Daoy (cell line): ENCODE measurements around the gene CALHM4. TPM values are rescaled to one million over a fixed set of nuclear protein-coding genes. Genes with fewer than 3 reads are reported as not detected.

Experiments
- DNase-seq: peaks from one replicate; pipeline ENCODE4 v3.0.0-alpha.2; 2015; ENCODE audit warnings: low read depth
- total RNA-seq: library from RNA; depleted of rRNA; stranded (reverse); fragments of >200 nt; shearing (Covaris generic); gene quantifications from 2 replicates; pipeline ENCODE4 v1.2.3, GENCODE V29; 2014

Gene CALHM4
- total RNA-seq, 1 experiment from 2014 or later = not detected

- DNase-seq = peak; percentile 39
These were observed 17.3 kb upstream of the CALHM4 start for GRCh38 chr6:116536216-116536621.

- no peak for DNase-seq
These were observed 11.1 kb upstream of the CALHM4 start for GRCh38 chr6:116542426-116542825.

GRCh38 chr6:116543149-116543548, 10.4 kb upstream of the CALHM4 start:
- no peak for DNase-seq

GRCh38 chr6:116545651-116546050, 7.9 kb upstream of the CALHM4 start, which contains the start of gene TRAPPC3L:
TRAPPC3L (minus strand) TSS chr6:116545684; CDS start chr6:116545514, 170 bp downstream.
- no peak for DNase-seq

- no peak for DNase-seq
These were observed 6.2 kb upstream of the CALHM4 start for GRCh38 chr6:116547358-116547757.

GRCh38 chr6:116550796-116551195, 2.8 kb upstream of the CALHM4 start:
- DNase-seq = no peak

- no peak for DNase-seq
These were observed 2.5 kb downstream of the CALHM4 start for GRCh38 chr6:116556065-116556464.

- DNase-seq = no peak
These were observed 3.4 kb downstream of the CALHM4 start for GRCh38 chr6:116556814-116557415.

- DNase-seq = peak; percentile 87
These were observed 4.3 kb downstream of the CALHM4 start for GRCh38 chr6:116557893-116558292.

GRCh38 chr6:116560130-116560529, 6.6 kb downstream of the CALHM4 start:
- no peak for DNase-seq

GRCh38 chr6:116561377-116562018, 7.9 kb downstream of the CALHM4 start:
- DNase-seq = peak; percentile 61

GRCh38 chr6:116562019-116562403, 8.5 kb downstream of the CALHM4 start:
- no peak for DNase-seq

- DNase-seq = no peak
These were observed 9.1 kb downstream of the CALHM4 start for GRCh38 chr6:116562614-116563013.

- no peak for DNase-seq
These were observed 10.3 kb downstream of the CALHM4 start for GRCh38 chr6:116563830-116564229.

GRCh38 chr6:116564311-116564710, 10.8 kb downstream of the CALHM4 start:
- no peak for DNase-seq

- no peak for DNase-seq
These were observed 11.6 kb downstream of the CALHM4 start for GRCh38 chr6:116564921-116565872.

GRCh38 chr6:116568111-116568510, 14.6 kb downstream of the CALHM4 start:
- no peak for DNase-seq

- DNase-seq = no peak
These were observed 15.5 kb downstream of the CALHM4 start for GRCh38 chr6:116568821-116569755.

- DNase-seq = peak; percentile 99
These were observed 17.5 kb downstream of the CALHM4 start, which contains the start of gene RWDD1 for GRCh38 chr6:116570856-116571682. RWDD1 (plus strand) TSS chr6:116571504; CDS start chr6:116571583, 79 bp downstream.

GRCh38 chr6:116571683-116572000, 18.1 kb downstream of the CALHM4 start:
- no peak for DNase-seq
